Measurements from ENCODE around the gene UQCC5.

GRCh38 chr3:52557011-52557960 lies 20.9 kb downstream of the UQCC5 start:
- TF ChIP-seq POLR2AphosphoS5 (IDR thresholded peaks at IDR 0.05): no peak
- TF ChIP-seq CTCF (IDR thresholded peaks at IDR 0.05): no peak
- TF ChIP-seq POLR2A (IDR thresholded peaks at IDR 0.05): no peak

Data from upper lobe of left lung (tissue), 4 donors.